ENCODE data around the gene SORCS3. TPM values are rescaled to one million over a fixed set of nuclear protein-coding genes. Genes with fewer than 3 reads are reported as not detected.

The SORCS3 gene
- total and polyA plus RNA-seq, 10 of the 15 experiments (the other 5 are each of a cell fraction or from before 2014, with no cell fraction given), result 0.01 to 0.04 (median 0.02) TPM; not detected in 7

GRCh38 chr10:105189463-105189800, 548.3 kb downstream of the SORCS3 start:
- 32% methylated on average over 2 of the region's 2 CpGs for WGBS (ENCODE audit: insufficient coverage, insufficient replicate concordance, low lambda C conversion rate, missing lambda C conversion rate)
- SMC1A ChIA-PET (ENCODE audit: uncharacterized antibody, unreplicated experiment), result no interaction called here
- FAIRE-seq (no peak), ATAC-seq (no peak), DNase-seq (ENCODE audit: low read depth, low spot score) (no peak)
- no TSS peak for BruUV-seq (replicated peaks)
- CTCF ChIA-PET, result no interaction called here
- Histone ChIP-seq H3K79me2 (ENCODE audit: control insufficient read depth, insufficient read depth, low read length) (no peaks in the 10 kb centered on the region), H3K9ac (ENCODE audit: control insufficient read depth, insufficient read depth, low read length) (no peak overlapping the region), H2AFZ (ENCODE audit: control insufficient read depth, low read depth, low read length) (no peak overlapping the region), H4K20me1 (ENCODE audit: control insufficient read depth, insufficient read depth) (no peaks in the 10 kb centered on the region), H3K36me3 (ENCODE audit: control insufficient read depth in 2 of 2, insufficient read depth in 2 of 2, low read length in 1 of 2) (no peaks in the 10 kb centered on the region), H3K27me3 (replicated peaks in 1 of 2; ENCODE audit: control insufficient read depth in 2 of 2, insufficient read depth in 2 of 2, low read length in 1 of 2) (no peaks in the 10 kb centered on the region), H3K4me3 (no peak overlapping the region), H3K4me1 (ENCODE audit: control insufficient read depth, insufficient read depth, low read length) (no peaks in the 10 kb centered on the region), H3K9me3 (replicated peaks; ENCODE audit: control insufficient read depth, insufficient read depth, low read length) (no peaks in the 10 kb centered on the region), H3K4me2 (ENCODE audit: control insufficient read depth, insufficient read depth) (no peak overlapping the region), H3K27ac (ENCODE audit: control insufficient read depth, insufficient read depth) (no peak overlapping the region)
- TF ChIP-seq MTA2 (IDR thresholded peaks at IDR 0.05; ENCODE audit: low read depth) (no peak), SREBF1 (IDR thresholded peaks at IDR 0.05; ENCODE audit: low read length) (no peak), CBFB (IDR thresholded peaks at IDR 0.05; ENCODE audit: low read depth) (no peak), ZZZ3 (IDR thresholded peaks at IDR 0.05; ENCODE audit: control insufficient read depth, insufficient read length, low read depth) (no peak), SRF (IDR thresholded peaks at IDR 0.05; ENCODE audit: low read depth in 2 of 2, low read length in 2 of 2) (no peak), PAX8 (IDR thresholded peaks at IDR 0.05) (no peak)
- TF ChIP-seq, protein P1, sequence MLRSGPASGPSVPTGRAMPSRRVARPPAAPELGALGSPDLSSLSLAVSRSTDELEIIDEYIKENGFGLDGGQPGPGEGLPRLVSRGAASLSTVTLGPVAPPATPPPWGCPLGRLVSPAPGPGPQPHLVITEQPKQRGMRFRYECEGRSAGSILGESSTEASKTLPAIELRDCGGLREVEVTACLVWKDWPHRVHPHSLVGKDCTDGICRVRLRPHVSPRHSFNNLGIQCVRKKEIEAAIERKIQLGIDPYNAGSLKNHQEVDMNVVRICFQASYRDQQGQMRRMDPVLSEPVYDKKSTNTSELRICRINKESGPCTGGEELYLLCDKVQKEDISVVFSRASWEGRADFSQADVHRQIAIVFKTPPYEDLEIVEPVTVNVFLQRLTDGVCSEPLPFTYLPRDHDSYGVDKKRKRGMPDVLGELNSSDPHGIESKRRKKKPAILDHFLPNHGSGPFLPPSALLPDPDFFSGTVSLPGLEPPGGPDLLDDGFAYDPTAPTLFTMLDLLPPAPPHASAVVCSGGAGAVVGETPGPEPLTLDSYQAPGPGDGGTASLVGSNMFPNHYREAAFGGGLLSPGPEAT (IDR thresholded peaks at IDR 0.05; ENCODE audit: low read depth), result no peak
- in situ Hi-C loops (cut with MboI), result no loop called here
- POLR2A ChIA-PET, result no interaction called here
- intact Hi-C loops (cut with micrococcal nuclease; ENCODE audit: unreplicated experiment), result no loop called here
- RAD21 ChIA-PET (ENCODE audit: unreplicated experiment), result no interaction called here

- POLR2A ChIA-PET, result no interaction called here
- RAD21 ChIA-PET (ENCODE audit: unreplicated experiment), result no interaction called here
- H3K4me1 ChIP-seq (ENCODE audit: control insufficient read depth, insufficient read depth, low read length), result no peaks in the 10 kb centered on the region
- SMC1A ChIA-PET (ENCODE audit: uncharacterized antibody, unreplicated experiment), result no interaction called here
- DNase-seq (ENCODE audit: low read depth, low spot score) (no peak), FAIRE-seq (no peak), ATAC-seq (no peak)
- CTCF ChIA-PET, result no interaction called here
- H4K20me1 ChIP-seq (ENCODE audit: control insufficient read depth, insufficient read depth), result no peaks in the 10 kb centered on the region
- H3K27me3 ChIP-seq (replicated peaks in 1 of 2; ENCODE audit: control insufficient read depth in 2 of 2, insufficient read depth in 2 of 2, low read length in 1 of 2), result no peaks in the 10 kb centered on the region
- no peak overlapping the region for H3K27ac ChIP-seq (ENCODE audit: control insufficient read depth, insufficient read depth)
- H3K4me2 ChIP-seq (ENCODE audit: control insufficient read depth, insufficient read depth), result no peak overlapping the region
- WGBS (ENCODE audit: insufficient coverage, insufficient replicate concordance, low lambda C conversion rate, missing lambda C conversion rate), result 33% methylated on average over 4 of the region's 4 CpGs
- no peak overlapping the region for H3K9ac ChIP-seq (ENCODE audit: control insufficient read depth, insufficient read depth, low read length)
- no peaks in the 10 kb centered on the region for H3K9me3 ChIP-seq (replicated peaks; ENCODE audit: control insufficient read depth, insufficient read depth, low read length)
- intact Hi-C loops (cut with micrococcal nuclease; ENCODE audit: unreplicated experiment), result no loop called here
- in situ Hi-C loops (cut with MboI), result no loop called here
- no peak overlapping the region for H3K4me3 ChIP-seq
- H2AFZ ChIP-seq (ENCODE audit: control insufficient read depth, low read depth, low read length), result no peak overlapping the region
- no peaks in the 10 kb centered on the region for H3K36me3 ChIP-seq (ENCODE audit: control insufficient read depth in 2 of 2, insufficient read depth in 2 of 2, low read length in 1 of 2)
- BruUV-seq (replicated peaks), result no TSS peak
- no peaks in the 10 kb centered on the region for H3K79me2 ChIP-seq (ENCODE audit: control insufficient read depth, insufficient read depth, low read length)
- TF ChIP-seq CHD1 (IDR thresholded peaks at IDR 0.05; ENCODE audit: low read depth, low read length) (no peak), ASH2L (IDR thresholded peaks at IDR 0.05; ENCODE audit: borderline replicate concordance, low read depth) (no peak), RFX5 (IDR thresholded peaks at IDR 0.05; ENCODE audit: low read depth, low read length) (no peak), BMI1 (IDR thresholded peaks at IDR 0.05; ENCODE audit: borderline replicate concordance) (no peak), SMAD5 (IDR thresholded peaks at IDR 0.05; ENCODE audit: low read depth) (no peak), SMARCA5 (IDR thresholded peaks at IDR 0.05) (no peak)
- TF ChIP-seq, protein P2, sequence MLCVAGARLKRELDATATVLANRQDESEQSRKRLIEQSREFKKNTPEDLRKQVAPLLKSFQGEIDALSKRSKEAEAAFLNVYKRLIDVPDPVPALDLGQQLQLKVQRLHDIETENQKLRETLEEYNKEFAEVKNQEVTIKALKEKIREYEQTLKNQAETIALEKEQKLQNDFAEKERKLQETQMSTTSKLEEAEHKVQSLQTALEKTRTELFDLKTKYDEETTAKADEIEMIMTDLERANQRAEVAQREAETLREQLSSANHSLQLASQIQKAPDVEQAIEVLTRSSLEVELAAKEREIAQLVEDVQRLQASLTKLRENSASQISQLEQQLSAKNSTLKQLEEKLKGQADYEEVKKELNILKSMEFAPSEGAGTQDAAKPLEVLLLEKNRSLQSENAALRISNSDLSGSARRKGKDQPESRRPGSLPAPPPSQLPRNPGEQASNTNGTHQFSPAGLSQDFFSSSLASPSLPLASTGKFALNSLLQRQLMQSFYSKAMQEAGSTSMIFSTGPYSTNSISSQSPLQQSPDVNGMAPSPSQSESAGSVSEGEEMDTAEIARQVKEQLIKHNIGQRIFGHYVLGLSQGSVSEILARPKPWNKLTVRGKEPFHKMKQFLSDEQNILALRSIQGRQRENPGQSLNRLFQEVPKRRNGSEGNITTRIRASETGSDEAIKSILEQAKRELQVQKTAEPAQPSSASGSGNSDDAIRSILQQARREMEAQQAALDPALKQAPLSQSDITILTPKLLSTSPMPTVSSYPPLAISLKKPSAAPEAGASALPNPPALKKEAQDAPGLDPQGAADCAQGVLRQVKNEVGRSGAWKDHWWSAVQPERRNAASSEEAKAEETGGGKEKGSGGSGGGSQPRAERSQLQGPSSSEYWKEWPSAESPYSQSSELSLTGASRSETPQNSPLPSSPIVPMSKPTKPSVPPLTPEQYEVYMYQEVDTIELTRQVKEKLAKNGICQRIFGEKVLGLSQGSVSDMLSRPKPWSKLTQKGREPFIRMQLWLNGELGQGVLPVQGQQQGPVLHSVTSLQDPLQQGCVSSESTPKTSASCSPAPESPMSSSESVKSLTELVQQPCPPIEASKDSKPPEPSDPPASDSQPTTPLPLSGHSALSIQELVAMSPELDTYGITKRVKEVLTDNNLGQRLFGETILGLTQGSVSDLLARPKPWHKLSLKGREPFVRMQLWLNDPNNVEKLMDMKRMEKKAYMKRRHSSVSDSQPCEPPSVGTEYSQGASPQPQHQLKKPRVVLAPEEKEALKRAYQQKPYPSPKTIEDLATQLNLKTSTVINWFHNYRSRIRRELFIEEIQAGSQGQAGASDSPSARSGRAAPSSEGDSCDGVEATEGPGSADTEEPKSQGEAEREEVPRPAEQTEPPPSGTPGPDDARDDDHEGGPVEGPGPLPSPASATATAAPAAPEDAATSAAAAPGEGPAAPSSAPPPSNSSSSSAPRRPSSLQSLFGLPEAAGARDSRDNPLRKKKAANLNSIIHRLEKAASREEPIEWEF (IDR thresholded peaks at IDR 0.05; ENCODE audit: insufficient replicate concordance, low read depth, low read length), result no peak
Observed at GRCh38 chr10:105192146-105192545, 551.1 kb downstream of the SORCS3 start.

All from GM12878 (cell line).